HG03196 (cell line): ENCODE results near the gene WBP1.
"Not testable (repeated sequence)": the region's sequence is repeated elsewhere in the genome, so short reads cannot be mapped to it uniquely, and the experiment has no call there.

Experiments
- ATAC-seq: cut with Tn5 transposase; IDR thresholded peaks from one replicate; pipeline ENCODE4 v1.9.1; 2021; ENCODE audit not compliant: unreplicated experiment

The WBP1 gene

DNA sequence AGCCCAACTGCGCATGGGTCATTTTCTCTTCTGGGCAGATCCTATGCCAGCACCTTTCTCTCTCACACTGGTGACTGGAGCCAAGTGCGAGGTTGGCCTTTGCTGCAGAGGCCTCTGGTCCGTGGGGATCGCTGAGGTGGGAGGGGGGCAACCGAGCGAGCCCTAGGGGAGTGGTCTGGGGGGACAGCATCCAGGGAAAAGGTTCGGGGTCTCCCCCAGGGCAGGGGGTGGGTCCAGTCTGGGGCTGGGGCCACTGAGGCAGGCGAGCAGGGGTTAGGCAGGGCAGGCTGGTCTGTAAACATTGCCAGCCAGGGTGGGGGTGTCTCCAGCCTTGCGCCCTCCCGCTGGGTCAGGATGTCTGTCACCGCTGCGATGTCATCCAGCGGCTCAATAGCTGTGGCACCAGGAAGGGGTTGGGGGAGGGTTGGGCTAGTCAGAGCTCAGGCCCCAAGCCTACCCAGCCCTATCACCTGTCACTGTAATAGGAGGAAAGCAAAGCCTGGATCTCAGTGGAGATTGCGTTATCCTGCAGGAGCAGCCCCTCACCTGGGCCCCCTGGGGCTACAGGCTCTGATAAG, 32.0 kb upstream of the WBP1 start:
- no peak for ATAC-seq

DNA sequence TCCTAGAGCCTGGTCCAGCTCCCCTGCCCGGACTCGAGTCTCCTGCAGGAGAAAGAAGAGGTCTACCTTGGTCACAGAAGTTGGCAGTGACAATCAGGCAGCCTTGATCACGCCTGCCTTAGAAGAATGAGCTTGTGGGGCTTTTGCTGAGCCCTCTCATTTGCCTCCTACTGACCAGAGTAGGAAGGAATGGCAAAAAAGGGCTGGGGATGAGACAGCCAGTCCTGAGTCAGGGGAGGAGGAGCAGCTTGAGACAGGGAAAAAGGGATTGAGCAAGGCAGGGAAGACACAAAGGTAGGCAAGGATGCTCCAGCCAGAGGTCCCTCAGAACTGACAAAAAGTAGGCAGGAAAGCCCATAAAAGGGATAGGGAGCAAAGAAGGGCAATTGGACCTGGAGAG, 30.7 kb upstream of the WBP1 start:
- ATAC-seq = no peak

DNA sequence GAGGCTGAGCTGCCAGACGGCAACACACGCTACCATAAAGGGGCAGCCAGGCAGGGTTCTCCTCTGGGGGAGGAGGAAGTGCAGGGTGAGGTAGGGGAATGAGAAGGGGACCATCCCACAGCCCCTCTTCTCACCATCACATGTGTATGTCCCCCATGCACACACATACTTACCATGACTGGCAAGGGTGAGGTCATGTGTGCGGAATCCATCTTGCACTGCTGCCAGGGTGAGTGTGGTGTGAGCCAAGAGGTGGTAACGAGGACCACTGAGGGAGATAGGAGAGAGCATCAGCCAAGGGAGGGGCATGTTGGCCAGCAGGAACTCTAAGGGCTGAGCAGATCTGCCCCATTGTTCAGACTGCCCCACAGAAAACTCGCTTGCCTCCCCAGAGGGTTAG, 29.6 kb upstream of the WBP1 start:
- no peak for ATAC-seq

DNA sequence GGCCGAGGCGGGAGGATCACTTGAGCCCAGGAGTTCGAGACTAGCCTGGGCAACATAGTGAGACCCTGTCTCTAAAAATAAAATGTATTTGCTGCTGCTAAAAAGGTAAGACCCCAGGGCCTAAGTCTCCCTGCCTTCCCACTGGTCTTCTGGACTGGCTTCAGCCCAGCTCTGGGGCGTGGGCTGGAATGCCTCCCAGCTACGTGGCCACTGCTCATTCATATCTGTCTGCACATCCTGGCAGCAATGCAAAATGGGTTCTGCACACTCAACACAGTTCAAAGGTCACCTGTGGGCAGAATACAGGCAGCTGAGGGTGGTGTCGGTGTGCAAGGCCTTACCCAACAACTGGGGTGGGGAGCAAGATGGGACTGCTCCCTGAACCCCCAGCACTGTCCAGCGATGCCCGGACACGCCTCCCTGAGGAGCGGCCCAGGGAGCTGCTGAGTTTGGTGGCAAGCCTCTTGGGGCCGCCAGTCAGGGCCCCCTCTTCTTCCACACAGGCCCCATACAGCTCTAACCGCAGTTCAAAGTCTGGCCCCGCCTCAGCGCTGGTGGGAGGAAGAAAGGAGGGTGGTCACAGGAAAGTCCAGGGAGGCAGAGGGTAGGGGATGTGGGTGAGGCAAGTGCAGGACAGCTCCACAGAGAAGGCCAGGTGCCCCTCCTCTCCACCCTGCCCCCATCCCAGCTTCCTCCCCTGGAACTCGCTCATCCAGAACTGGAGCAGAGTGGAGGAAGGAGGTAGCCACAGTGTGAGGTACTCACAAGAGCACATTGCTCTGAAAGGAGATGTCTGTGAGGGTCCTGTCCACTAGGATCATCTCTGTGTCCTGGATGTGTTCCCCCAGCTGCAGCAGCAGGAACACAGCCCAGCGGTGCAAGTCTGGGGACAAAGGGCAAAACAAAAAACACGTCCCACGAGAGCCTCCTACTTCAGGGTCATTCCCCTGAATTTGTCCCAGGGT, 28.5 kb upstream of the WBP1 start:
- no peak for ATAC-seq

DNA sequence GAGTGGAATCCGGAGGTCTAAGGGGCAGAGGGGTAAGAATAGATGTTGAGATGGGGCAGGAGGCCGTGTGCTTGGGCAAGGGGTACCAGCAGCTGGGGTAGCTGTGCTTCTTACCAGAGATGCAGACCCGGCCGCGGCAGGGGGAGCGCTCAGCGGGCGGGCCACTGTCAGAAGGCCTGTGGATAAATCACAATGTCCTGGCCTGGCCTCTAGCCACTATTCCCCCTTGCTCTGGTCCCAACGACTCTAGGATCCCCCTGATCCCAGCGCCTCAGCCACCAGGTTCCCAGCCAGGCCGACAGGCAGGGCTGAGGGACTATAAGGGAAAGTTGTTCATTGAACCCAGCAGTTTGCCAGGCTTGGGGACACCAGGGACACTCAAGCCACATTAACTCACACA, 27.7 kb upstream of the WBP1 start:
- no peak for ATAC-seq

DNA sequence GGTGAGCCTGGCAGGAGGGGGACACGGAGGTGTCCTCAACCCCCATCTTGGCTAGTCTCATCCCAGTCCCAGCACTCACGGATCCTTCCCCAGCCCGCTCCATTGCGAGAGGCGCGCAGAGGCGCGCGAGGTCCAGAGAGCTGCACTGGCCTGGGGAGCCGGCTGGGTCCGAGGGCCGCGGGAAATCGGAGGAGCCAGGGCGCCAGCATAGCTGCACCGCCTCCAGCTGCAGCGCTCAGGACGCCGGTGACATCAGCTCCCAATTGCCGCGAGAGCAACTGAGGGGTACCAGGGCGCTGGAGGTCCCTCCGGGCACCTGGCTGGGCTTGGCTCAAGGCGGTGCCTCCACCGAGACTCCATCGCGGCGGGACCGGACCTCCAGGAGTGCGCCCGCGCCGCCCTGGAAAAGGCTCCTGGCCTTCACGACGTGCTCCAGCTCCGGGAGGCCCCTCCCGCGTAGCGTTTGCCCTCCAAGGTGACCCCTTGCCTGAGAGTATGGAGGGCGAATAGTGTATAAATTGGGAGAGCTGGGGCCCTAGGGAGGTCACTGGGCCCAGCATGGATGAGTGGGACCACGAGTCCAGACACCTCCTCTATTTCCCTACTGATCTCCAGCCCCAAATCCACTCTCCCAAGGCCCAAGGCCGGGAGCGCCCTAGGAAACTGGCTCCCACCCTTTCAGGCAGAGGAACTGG, 22.0 kb upstream of the WBP1 start:
- ATAC-seq = no peak

DNA sequence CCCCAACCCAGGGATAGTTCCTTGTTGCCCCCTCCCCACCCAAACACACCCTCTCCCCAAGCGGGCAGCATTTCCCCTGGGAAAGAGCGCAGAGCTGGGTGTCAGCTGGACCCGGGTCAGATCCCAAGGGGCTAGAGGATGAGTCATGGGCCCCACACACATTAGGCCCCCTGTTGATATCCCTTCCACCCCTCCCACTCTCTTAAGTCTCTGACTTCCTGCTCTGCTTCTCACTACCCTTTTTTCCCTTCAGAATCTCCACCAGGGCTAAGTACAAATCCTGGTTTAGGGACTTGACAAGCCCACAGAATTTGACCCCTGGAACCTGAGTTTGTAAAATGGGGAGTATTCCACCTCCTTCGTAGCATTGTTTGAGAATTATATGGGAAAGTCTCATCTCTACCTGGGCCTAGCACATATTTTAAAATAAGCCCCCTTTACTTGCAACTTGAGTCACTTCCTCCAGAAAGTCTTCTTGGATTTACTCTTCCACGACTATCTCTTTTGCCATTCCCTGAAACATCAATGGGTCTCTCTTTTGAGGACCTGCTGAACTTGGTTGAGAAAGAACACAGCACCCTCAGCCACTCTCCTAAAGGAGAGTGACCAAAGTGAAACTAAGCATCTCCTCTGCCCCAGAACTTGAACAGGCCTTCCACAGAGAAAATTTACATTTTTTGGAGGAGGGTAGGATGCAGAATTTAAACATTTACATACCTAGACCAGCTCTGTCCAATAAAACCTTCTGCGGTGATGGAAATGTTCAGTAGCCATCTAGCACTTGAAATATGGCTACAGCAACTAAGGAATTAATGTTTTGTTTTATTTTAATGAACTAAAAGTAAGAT, 21.2 kb upstream of the WBP1 start:
- ATAC-seq = no peak

DNA sequence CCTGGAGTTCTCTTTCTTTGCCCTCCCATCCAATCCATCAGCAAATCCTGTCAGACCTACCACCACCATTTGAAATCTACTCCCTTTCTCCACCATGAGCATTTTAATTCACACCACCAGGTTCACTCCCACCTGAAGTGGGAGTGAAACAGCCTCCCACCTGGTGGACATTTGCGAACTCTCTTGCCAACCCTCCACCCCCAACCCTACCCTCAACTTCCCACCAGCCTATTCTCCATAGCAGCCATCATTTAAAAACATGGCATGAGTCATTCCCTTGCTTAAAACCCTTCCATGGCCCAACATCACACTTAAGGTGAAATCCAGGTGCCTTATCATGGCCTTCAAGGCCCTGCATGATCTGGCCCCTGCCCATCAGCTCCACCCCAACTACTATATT, 20.0 kb upstream of the WBP1 start:
- no peak for ATAC-seq

DNA sequence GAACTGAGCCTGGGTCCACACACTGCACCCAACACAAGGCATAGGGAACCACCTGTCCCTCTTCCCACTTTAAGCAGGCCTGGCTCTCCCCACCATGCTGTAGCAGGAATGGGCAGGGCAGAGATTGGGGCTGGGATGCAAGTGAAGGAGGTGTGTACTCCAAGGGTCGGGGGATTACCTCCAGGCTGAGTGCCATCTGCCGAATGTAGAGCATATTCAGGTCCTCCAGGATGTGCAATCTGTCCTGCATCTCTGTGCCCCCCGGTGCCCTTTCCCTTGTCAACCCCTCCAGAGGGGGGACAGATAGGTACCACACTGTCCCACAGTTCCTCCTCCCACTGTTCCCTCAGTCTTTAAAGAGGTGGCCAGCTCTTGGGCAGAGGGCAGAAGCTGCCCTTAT, 18.9 kb upstream of the WBP1 start:
- no peak for ATAC-seq

DNA sequence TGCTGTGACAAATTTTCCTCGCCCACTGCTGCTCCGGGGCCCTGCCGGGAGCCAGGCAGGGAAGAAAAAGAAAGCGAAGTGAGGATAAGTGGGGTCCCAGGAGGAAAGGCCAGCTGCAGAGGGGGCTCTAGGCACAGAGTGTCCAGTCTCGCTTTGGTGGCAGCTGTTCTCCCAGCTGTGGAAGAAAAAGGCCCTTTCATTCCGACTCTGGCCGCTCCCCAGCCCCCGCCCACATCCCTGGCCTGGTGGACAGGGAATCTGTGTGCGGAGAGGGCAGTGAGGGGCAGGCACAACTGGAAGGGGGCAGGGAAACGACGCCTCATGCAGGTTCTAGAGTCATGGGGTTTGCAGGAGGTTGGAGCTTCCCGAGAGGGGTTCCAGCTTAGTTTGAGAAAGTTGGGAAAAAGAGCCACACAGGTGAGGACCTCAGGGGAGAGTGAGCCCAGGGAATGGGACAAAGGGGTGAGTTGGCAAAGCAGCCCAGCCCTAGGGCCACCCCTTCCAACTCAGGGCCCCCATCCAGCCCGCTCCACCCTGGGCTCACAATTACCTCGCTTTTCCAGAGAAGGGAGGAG, 18.3 kb upstream of the WBP1 start:
- no peak for ATAC-seq

DNA sequence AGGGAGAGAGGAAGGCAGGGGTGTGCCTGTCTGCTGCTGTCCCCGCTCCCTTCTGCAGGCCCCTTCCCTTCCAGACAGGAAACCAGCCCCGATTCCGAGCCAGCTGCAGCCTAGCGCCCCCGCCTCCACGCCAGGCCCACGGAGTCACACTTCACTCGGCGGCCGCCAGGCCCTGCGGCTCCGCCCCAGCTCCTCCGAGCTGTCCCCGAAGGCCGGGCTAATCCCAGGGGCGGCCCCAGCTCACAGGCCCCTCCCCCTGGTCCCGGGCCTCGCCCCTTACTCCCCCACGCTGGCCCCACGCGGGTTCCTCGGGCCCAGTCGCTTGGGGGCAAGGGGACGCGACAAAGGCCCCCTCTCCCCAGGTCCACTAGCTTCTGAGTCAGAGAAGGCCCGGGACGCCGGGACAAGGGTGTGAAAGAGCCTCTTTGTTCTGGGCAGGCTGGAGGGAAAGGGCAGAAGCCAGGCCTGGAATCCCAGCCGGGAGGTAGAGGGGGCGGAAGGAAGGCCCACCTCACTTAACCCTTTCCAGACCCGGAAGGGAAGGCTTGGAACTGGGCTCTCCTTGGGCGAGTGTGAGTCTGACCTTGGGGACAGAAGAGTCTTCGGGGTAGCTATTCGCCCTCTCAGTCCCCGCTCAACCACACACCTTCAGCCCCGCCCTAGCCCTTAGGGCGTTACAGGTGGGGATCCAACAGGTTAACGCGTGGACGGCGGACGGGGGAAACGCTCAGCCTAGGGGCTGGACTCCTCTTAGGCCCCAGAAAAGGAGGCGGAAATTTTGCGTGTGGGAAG, 17.7 kb upstream of the WBP1 start:
- ATAC-seq = peak; percentile 82

DNA sequence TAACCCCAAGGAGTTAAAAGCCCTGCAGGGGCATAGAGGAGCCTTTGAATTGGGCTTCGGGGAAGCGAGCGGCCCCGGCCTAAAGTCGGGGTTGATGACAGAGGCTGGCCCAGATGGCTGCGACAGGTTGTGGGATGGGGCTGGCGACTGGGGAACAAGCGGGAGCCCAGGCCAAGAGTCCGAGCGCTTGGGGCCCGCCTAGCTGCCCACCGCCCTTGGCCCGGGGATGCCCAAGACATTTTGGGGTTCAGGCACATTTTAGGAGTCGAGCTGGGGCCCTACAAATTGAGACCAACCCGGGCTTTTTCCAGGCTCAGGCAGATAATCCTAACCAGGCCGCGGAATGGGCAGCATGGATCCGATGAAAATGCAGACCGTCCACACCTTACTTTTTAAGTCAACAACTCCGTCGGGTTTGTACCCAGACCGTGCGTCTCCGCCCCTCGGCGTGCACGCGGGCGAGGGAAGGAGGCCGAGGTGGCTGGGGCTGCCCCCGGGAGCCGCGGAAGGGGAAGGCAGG, 17.0 kb upstream of the WBP1 start:
- ATAC-seq = no peak

DNA sequence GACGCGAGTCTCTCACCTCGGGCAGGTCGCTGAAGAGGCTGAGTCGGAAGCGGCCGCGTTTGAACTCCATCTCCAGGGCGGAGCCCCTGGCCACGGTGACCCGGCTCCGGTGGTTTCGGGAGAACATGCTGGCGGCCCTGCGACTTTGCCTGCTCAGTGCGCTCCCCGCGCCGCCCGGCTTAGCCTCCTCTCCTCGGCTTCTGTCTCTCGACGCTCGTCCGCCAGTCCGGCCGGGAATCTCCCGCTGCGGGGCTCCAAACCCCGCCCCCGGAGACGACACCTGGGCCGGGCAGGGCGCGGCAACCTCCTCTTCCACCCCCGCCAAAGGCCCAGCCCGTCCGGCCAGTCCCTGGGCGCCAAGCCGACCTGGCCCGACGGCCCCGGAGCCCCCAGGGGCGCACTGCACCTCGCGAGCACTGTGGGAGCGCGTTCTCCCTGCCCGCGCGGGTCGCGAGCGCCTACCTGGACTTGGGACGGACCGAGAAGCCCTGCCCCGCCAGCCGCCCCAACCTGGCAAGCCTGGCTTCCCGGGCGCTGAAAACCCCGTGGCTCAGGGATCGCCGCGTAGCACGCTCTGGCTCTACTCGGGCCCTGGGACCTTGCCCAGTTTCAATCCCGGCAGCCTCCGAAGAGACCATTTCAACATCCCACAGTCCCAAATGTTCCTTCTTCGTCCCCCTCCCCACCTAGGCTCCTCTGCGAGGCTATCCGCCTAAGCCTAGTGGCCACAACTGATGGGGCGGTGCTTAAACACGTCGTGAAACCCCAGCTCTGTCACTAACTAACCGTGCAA, 16.4 kb upstream of the WBP1 start, which contains the start of gene RTKN:
RTKN (minus strand) TSS at position 248 of the 793 bp plus-strand sequence; CDS start at position 127, 121 bp downstream.
- peak; percentile 31 for ATAC-seq

DNA sequence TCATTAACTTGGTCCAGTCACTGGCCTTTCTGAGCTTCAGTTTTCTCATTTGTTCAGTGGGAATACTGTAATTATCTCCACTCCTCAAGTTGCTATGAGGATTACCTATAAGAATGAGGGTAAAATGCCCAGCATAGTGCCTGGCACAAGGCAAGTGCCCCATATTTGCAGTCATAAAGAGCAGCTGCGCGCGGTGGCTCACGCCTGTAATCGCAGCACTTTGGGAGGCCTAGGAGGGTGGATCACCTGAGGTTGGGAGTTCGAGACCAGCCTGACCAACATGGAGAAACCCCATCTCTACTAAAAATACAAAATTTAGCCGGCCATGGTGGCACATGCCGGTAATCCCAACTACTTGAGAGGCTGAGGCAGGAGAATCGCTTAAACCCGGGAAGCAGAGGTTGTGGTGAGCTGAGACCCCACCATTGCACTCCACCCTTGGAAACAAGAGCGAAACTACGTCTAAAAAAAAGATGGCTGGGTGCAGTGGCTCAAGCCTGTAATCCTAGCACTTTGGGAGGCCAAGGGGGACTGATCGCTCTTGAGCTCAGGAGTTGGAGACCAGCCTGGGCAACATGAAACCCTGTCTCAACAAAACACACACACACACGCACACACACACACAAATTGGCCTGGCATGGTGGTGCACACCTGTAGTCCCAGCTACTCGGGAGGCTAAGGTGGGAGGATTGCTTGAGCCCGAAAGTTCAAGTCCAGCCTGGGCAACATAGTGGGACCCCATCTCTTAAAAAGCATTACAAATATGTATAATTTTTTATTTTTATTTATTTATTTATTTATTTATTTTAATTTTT, 15.5 kb upstream of the WBP1 start:
- ATAC-seq = not testable (repeated sequence)

DNA sequence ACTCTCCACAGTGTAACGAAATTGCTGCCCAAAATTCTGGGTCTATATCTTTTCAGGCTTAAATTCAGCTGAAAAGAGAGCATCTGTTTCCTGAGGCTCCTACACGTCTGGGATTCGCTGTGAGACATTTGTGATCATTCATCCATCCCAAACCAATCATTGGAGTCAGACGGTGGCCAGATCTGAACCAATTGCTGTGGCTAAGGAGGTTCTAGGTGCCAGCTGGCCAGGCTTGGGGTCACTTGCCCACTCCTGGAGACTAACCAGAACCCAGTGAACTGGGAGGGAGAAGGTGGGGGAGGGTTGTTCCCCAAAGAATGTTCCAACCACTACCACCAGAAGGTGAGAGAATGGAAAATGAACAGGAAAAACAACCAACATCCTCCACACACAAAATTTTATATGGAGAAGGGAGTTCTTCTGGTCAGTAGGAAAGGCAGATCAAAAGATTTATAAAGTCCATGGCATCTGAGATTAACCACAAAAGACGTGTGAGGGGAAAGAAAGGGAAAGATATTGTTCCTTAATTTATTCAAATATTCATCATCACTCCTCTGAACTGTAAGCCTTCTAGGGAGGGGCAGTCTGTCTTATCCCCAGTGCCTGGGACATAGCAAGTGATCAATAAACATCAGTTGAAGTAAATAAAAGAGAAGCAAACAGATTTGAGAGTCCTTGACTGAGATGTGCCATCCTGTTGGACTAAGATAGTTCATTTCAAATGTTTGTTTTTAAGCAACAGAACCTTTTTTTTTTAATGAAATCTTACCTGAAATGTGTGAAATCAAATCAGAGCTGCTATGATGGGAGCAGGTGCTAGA, 13.5 kb upstream of the WBP1 start:
- no peak for ATAC-seq

DNA sequence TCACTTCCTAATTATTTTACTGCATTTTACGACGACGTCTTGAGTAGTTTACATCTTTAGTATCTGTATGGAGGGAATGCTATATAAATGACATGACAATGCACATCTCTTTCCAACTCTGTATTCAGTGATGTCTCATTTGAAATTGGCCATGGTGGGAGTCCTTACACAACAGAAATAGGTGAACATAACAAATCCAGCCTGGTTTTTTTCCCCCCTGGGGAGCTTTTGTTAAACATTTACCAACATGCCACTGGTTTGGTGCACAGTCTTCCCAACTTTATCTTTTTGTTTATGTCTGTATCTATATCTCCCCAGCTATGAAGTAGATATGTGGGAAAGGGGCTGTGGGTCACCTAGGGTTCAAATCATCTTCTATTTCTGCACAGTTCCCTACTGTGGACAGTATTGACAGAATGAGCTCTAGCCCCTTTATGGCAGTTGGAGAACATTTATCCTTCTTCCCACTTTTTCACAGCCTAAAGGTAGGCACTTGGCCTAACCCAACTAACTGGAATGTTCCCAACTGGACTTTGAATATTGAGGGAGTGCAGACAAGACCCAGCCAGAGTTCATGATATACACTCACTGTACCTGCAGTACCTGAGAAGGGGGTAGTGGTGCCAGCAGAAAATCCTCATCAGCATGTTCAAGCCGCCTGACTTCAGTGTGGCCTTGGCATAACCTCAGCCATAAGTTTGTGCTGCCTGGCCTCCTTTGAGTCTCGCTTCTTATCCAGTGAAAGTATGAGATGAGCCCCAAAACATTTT, 10.8 kb upstream of the WBP1 start:
- no peak for ATAC-seq
